HepG2 (cell line): ENCODE data around the gene AXIN1. TPM values are rescaled to one million over a fixed set of nuclear protein-coding genes. Genes with fewer than 3 reads are reported as not detected.

Experiments used
- BORCS8-MEF2B ChIP-seq: sonication (generic); formaldehyde crosslinking; IDR thresholded peaks from 2 replicates; pipeline ENCODE4 v1.8.0; 2022; ENCODE audit warnings: mild to moderate bottlenecking, missing genetic modification reagents
- FOXA1 ChIP-seq, 2 experiments: fragments of 450-650 bp in 1 of 2; sonication (generic) in 1 of 2; formaldehyde crosslinking in 1 of 2; IDR thresholded peaks; 2 replicates each; pipeline versions ENCODE4 v1.4.0 to v1.6.1; 2016 to 2020; ENCODE audit warnings: missing genetic modification reagents in 1 of 2
- HDAC1 ChIP-seq: sonication (generic); formaldehyde crosslinking; IDR thresholded peaks from 2 replicates; pipeline ENCODE4 v1.5.1; 2020; ENCODE audit warnings: mild to moderate bottlenecking, missing genetic modification reagents
- HDAC6 ChIP-seq: fragments of 200-600 bp; sonication (generic); IDR thresholded peaks from 2 replicates; pipeline ENCODE4 v1.7.0; 2017; ENCODE audit warnings: mild to moderate bottlenecking, antibody characterized with exemption, low read length, low read depth
- KMT2A ChIP-seq: sonication (generic); formaldehyde crosslinking; IDR thresholded peaks from 2 replicates; pipeline ENCODE4 v1.4.0; 2020; ENCODE audit warnings: missing genetic modification reagents
- MAFG ChIP-seq: sonication (generic); formaldehyde crosslinking; IDR thresholded peaks from 2 replicates; pipeline ENCODE4 v1.5.1; 2020; ENCODE audit warnings: mild to moderate bottlenecking, missing genetic modification reagents
- MXD4 ChIP-seq: IDR thresholded peaks from 2 replicates; pipeline ENCODE4 v1.6.1; 2016; ENCODE audit warnings: mild to moderate bottlenecking, missing biosample characterization, missing genetic modification reagents
- NCOA2 ChIP-seq: sonication (generic); formaldehyde crosslinking; IDR thresholded peaks from 2 replicates; pipeline ENCODE4 v1.8.0; 2022; ENCODE audit warnings: inconsistent platforms
- NFYC ChIP-seq: IDR thresholded peaks from 2 replicates; pipeline ENCODE4 v1.6.1; 2016; ENCODE audit warnings: missing genetic modification reagents, missing compliant biosample characterization
- PAF1 ChIP-seq: IDR thresholded peaks from 2 replicates; pipeline ENCODE4 v1.6.1; 2016; ENCODE audit warnings: missing genetic modification reagents, missing compliant biosample characterization
- PLSCR1 ChIP-seq: sonication (generic); formaldehyde crosslinking; IDR thresholded peaks from 2 replicates; pipeline ENCODE4 v1.5.0; 2020; ENCODE audit warnings: missing genetic modification reagents, mild to moderate bottlenecking, borderline replicate concordance
- RBM39 ChIP-seq: fragments of 200-400 bp; formaldehyde crosslinking; IDR thresholded peaks from one replicate; pipeline ENCODE4 v1.6.1; 2018; ENCODE audit warnings: antibody characterized with exemption, mild to moderate bottlenecking, low read depth, low read length; ENCODE audit not compliant: poor library complexity, severe bottlenecking
- RERE ChIP-seq: IDR thresholded peaks from 2 replicates; pipeline ENCODE4 v1.6.1; 2016; ENCODE audit warnings: low read depth, missing genetic modification reagents, missing compliant biosample characterization
- RXRB ChIP-seq: IDR thresholded peaks from 2 replicates; pipeline ENCODE4 v1.6.1; 2016; ENCODE audit warnings: borderline replicate concordance, missing genetic modification reagents, missing compliant biosample characterization
- TEF ChIP-seq: sonication (generic); formaldehyde crosslinking; IDR thresholded peaks from 2 replicates; pipeline ENCODE4 v1.5.0; 2020; ENCODE audit warnings: missing genetic modification reagents
- THAP8 ChIP-seq: sonication (generic); formaldehyde crosslinking; IDR thresholded peaks from 2 replicates; pipeline ENCODE4 v1.5.1; 2020; ENCODE audit warnings: missing genetic modification reagents, mild to moderate bottlenecking, borderline replicate concordance
- ZNF264 ChIP-seq: sonication (generic); formaldehyde crosslinking; IDR thresholded peaks from 2 replicates; pipeline ENCODE4 v1.4.0; 2020; ENCODE audit warnings: missing genetic modification reagents
- ZNF446 ChIP-seq: sonication (generic); formaldehyde crosslinking; IDR thresholded peaks from 2 replicates; pipeline ENCODE4 v1.5.0; 2020; ENCODE audit warnings: mild to moderate bottlenecking, missing genetic modification reagents
- ZNF619 ChIP-seq: sonication (generic); formaldehyde crosslinking; IDR thresholded peaks from 2 replicates; pipeline ENCODE4 v1.4.0; 2020; ENCODE audit warnings: mild to moderate bottlenecking, missing genetic modification reagents
- ZNF710 ChIP-seq: sonication (generic); formaldehyde crosslinking; IDR thresholded peaks from 2 replicates; pipeline ENCODE4 v1.5.0; 2020; ENCODE audit warnings: mild to moderate bottlenecking, missing genetic modification reagents, borderline replicate concordance
- polyA plus RNA-seq, 8 experiments: library from polyadenylated mRNA; depleted of rRNA in 3 of 8; stranded (reverse) in 7 of 8; unstranded in 1 of 8; fragments of >200 nt; fragmentation: Illumina TruSeq in 4 of 8; extraction: Trizol in 4 of 8; gene quantifications; 2 replicates each; pipeline versions ENCODE4 v1.2.1 to v1.2.3, GENCODE V29; 2011 to 2016; ENCODE audit warnings: low read depth in 4 of 8, missing spikeins in 1 of 8, mixed read lengths in 1 of 8; ENCODE audit not compliant: insufficient read depth in 1 of 8
- total RNA-seq, 5 experiments: library from RNA; depleted of rRNA; stranded (reverse); fragments of >200 nt; fragmentation: Illumina TruSeq; extraction: Trizol; gene quantifications; 2 replicates each; pipeline ENCODE4 v1.2.3, GENCODE V29; 2016; ENCODE audit warnings: low read depth in 1 of 5

AXIN1 gene
- total and polyA plus RNA-seq, 2 of the 13 experiments (the other 11 are each of a cell fraction or from before 2014, with no cell fraction given): 24.0 to 26.0 TPM

DNA sequence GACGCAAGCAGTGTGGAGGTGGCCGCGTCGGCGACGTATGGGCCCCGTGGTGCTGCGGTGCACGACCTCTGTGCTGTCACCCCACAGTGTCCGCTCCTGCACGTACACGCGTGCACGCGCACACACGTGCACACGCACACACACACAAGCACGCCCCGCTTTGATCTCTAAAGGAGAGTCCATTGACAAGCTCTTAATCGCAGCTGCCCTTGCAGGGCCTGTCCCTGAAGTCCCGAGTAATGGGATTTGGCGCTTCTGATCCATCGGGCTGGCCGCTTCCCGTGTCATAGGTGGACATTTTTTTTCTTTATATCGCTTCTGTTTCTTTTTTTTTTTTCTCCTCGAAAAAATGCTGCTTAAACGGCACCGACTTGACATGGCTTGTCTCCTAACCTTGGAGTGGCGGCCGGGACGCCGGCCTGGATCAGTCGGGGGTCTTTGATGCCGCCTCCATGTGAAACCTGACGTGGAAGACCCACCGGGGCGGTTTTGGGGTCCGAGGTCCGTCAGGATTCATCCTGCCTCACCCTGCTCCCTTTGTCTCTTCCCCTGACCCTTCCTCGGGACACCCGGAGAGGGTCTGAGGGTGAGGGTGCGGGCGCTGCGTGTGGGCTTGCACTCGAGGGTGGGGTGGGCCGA, 8.3 kb upstream of the AXIN1 start (continued):
- TF ChIP-seq TEF (CRISPR knock-in tag) (no peak), HDAC6 (no peak), MXD4 (CRISPR knock-in tag) (no peak), NFYC (CRISPR knock-in tag) (no peak), RERE (no peak), PAF1 (no peak), BORCS8-MEF2B (CRISPR knock-in tag) (no peak), RXRB (no peak), RBM39 (no peak), ZNF446 (0 out of 2 replicates have a peak, but pooled peaks have one; percentile 8), THAP8 (no peak), KMT2A (CRISPR knock-in tag) (no peak), NCOA2 (no peak), ZNF710 (CRISPR knock-in tag) (no peak), FOXA1 (IDR thresholded peaks at IDR 0.05) (no peak), FOXA1 (CRISPR knock-in tag; IDR thresholded peaks at IDR 0.05) (no peak), ZNF264 (no peak), HDAC1 (CRISPR knock-in tag) (0 out of 2 replicates have a peak, but pooled peaks have one; percentile 47), PLSCR1 (0 out of 2 replicates have a peak, but pooled peaks have one; percentile 15), ZNF619 (no peak), MAFG (CRISPR knock-in tag) (no peak)
